Effector CD8-positive, alpha-beta T cell (primary cell): Measurements from ENCODE around the gene RPS6KA2.
A peak's percentile ranks its signal among the peaks of the same experiment; 100 is the strongest.
"Not testable (repeated sequence)": the region's sequence is repeated elsewhere in the genome, so short reads cannot be mapped to it uniquely, and the experiment has no call there.

ENCODE experiments used
- DNase-seq: peaks from one replicate; lab custom pipeline; 2025; lab: John Stamatoyannopoulos, UW

RPS6KA2 gene

GRCh38 chr6:166398348-166398747, 228.7 kb downstream of the RPS6KA2 start:
- DNase-seq: no peak

- no peak for DNase-seq
Measured at GRCh38 chr6:166397849-166398248, 229.2 kb downstream of the RPS6KA2 start.

DNA sequence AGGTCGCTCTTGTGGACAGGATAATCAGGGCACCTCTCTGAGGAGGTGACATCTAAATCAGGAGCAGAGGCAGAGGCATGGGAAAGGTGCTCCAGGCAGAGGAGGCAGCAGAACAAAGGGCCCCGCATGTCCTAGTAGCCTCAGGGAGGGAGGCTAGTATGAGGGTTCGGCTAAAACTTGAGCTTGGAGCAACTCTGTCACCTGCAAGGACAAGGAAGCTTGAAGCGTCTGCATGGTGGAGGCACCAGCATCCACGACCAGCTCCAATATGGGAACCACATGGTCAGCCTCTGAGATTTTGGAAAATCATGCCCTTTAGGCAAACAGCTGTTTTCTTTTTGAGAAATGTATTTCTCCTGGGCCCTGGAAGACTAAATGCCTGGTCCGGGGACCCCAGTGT, 231.3 kb downstream of the RPS6KA2 start:
- no peak for DNase-seq

DNA sequence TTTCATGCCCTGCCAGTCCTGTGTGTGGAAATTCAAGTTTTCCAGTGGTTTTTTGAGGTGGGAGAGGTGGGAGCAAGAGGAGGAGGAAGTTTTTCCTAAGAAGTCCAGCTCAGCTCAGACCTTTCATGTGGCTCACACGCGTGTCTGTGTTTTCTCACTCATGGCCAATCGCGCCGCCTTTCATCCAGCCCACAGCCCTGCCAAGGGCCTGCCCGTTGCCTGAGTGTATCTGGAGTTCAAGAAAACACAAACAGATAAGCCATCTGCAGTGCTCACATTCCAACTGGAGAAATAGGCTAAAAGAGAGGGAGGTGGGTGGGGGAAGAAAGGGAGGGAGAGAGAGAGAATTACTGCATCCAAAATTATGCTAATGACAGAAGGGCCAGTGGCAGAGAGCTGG, 231.7 kb downstream of the RPS6KA2 start:
- no peak for DNase-seq

GRCh38 chr6:166394036-166394892, 232.8 kb downstream of the RPS6KA2 start:
- no peak for DNase-seq

- no peak for DNase-seq
Measured at GRCh38 chr6:166393535-166393823, 233.6 kb downstream of the RPS6KA2 start.

DNA sequence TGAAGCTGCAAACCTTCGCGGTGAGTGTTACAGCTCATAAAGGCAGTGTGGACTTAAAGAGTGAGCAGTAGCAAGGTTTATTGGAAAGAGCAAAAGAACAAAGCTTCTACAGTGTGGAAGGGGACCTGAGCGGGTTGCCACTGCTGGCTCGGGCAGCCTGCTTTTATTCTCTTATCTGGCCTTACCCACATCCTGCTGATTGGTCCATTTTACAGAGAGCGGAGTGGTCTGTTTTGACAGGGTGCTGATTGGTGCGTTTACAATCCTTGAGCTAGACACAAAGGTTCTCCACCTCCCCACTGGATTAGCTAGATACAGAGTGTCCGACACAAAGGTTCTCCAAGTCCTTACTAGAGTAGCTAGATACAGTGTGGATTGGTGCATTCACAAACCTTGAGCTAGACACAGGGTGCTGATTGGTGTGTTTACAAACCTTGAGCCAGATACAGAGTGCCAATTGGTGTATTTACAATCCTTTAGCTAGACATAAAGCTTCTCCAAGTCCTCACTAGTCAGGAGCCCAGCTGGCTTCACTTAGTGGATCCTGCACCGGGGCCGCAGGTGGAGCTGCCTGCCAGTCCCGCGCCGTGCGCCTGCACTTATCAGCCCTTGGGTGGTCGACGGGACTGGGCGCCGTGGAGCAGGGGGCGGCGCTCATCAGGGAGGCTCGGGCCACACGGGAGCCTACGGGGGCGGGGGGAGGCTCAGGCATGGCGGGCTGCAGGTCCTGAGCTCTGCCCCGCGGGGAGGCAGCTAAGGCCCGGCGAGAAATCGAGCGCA, 234.1 kb downstream of the RPS6KA2 start:
- not testable (repeated sequence) for DNase-seq

- no peak for DNase-seq
Measured at GRCh38 chr6:166389119-166389518, 237.9 kb downstream of the RPS6KA2 start.

DNA sequence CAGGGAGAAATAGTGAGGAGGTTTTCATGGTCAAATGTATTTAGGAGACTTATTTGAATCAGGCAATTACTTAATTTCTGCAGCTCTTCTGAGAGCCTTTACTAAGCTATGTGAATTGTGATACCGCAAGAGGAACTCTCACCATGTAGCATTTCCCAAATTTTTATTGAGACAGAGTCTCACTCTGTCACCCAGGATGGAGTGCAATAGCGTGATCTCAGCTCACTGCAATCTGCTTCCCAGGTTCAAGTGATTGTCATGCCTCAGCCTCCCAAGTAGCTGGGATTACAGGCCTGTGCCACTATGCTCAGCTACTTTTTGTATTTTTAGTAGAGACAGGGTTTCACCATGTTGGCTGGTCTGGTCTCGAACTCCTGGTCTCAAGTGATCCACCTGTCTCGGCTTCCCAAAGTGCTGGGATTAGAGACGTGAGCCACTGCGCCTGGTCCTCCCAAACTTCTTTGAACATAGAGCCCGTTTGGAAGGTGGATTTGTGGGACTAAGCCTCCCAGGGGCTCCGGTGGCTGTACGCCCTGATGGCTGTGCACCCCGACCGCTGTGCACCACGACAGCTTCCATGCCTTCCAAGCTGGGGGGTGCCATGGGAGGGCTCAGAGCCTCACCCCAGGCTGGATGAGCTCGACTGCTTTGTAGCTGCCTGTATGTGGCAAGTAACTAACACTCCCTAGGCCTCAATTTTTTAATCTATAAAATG, 238.6 kb downstream of the RPS6KA2 start:
- DNase-seq: no peak

- DNase-seq: no peak
Measured at GRCh38 chr6:166387642-166388289, 239.3 kb downstream of the RPS6KA2 start.

DNA sequence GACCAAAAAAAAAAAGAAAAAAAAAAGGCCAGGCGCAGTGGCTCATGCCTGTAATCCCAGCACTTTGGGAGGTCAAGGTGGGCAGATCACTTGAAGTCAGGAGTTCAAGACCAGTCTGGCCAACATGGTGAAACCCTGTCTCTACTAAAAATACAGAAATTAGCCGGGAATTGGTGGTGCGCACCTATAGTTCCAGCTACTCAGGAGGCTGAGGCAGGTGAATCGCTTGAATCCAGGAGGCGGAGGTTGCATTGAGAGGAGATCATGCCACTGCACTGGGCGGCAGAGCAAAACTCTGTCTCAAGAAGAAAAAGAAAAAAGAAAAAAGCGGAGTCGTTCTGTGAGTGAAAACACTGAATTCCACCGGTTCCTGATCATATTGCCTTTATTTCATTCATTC, 240.0 kb downstream of the RPS6KA2 start:
- DNase-seq: not testable (repeated sequence)

- DNase-seq: no peak
Measured at GRCh38 chr6:166386111-166386510, 240.9 kb downstream of the RPS6KA2 start.

GRCh38 chr6:166383802-166384363, 243.2 kb downstream of the RPS6KA2 start:
- not testable (repeated sequence) for DNase-seq

- DNase-seq: peak; percentile 89
Measured at GRCh38 chr6:166382933-166383801, 243.9 kb downstream of the RPS6KA2 start, which contains the start of gene MPC1. Gene MPC1 (minus strand): TSS chr6:166382940. CDS start chr6:166382876, 64 bp downstream.

DNA sequence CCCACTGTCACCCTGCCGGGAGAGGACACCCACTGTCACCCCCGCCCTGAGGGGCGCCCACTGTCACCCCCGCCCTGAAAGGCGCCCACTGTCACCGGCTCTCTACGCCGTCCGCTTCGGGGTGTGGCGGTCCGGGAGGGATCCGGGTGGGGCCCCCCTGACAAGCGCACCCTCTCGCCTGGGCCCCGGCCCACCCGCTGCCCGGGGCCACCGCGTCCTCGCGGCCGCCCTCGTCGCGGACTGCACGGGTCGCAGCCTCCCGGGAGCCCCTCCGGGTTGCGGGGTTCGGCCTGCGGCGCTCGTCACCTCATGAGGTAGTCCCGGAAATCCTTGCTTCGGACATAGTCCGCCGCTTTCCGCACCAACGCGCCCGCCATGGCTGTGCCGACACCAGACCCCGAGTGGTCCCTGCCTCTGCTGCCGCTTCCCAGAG, 244.5 kb downstream of the RPS6KA2 start:
- DNase-seq: no peak

- DNase-seq: peak; percentile 26
Measured at GRCh38 chr6:166381733-166382499, 245.1 kb downstream of the RPS6KA2 start.

GRCh38 chr6:166381381-166381732, 245.7 kb downstream of the RPS6KA2 start:
- no peak for DNase-seq

- no peak for DNase-seq
Measured at GRCh38 chr6:166379800-166380199, 247.3 kb downstream of the RPS6KA2 start.

DNA sequence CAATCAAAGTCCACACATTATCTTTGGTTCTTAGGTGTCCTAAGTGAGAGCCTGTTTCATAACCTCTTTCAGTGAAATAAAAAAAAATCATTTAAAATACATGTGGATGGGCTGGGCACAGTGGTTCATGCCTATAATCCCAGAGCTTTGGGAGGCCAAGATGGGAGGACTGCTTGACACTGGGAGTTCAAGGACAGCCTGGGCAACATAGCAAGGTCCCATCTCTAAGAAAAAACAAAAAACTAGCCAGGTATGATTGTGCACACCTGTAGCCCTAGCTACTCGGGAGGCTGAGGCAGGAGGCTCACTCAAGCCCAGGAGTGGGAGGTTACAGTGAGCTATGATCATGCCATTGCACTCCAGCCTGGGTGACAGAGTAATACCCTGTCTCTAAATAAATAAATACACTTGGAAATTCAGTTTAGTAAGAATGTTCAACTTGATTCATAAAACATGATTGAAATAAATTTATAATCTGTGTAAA, 247.9 kb downstream of the RPS6KA2 start:
- DNase-seq: no peak

GRCh38 chr6:166377721-166378120, 249.3 kb downstream of the RPS6KA2 start:
- no peak for DNase-seq
